ENCODE results near the gene RIT2.
A peak's percentile ranks its signal among the peaks of the same experiment; 100 is the strongest.

RIT2 gene

GRCh38 chr18:42771936-42772335 lies 343.5 kb downstream of the RIT2 start:
- no peak overlapping the region for H3K9ac ChIP-seq (ENCODE audit: low read length)
- H3K9me3 ChIP-seq (ENCODE audit: control insufficient read depth, low read length): no peaks in the 10 kb centered on the region
- H3K23ac ChIP-seq (ENCODE audit: low read length in 2 of 2): no peak overlapping the region
- H3K4ac ChIP-seq (ENCODE audit: low read depth in 1 of 2, low read length in 2 of 2): no peak overlapping the region
- no peak overlapping the region for H2BK12ac ChIP-seq (ENCODE audit: low read length in 2 of 2)
- no peak overlapping the region for H3K27ac ChIP-seq (ENCODE audit: low read length, poor library complexity, severe bottlenecking)
- no peak overlapping the region for H3K14ac ChIP-seq (ENCODE audit: low read length in 2 of 2)
- H4K8ac ChIP-seq (ENCODE audit: low read length): no peak overlapping the region
- H2BK5ac ChIP-seq (ENCODE audit: low read depth, low read length, poor library complexity, severe bottlenecking): no peak overlapping the region
- no peaks in the 10 kb centered on the region for H3K36me3 ChIP-seq (ENCODE audit: control insufficient read depth in 1 of 2, insufficient read depth in 2 of 2, low read depth in 1 of 2, low read length in 2 of 2)
- no peak overlapping the region for H2BK15ac ChIP-seq (ENCODE audit: low read depth, poor library complexity, severe bottlenecking)
- no peak overlapping the region for H3K4me2 ChIP-seq (ENCODE audit: low read length, poor library complexity, severe bottlenecking)
- DNase-seq: no peak
- H2AK5ac ChIP-seq (ENCODE audit: low read length, severe bottlenecking): no peak overlapping the region
- no peaks in the 10 kb centered on the region for H3K79me1 ChIP-seq (replicated peaks; ENCODE audit: low read length, poor library complexity, severe bottlenecking)
- no peak overlapping the region for H3K18ac ChIP-seq (ENCODE audit: low read depth in 1 of 2, low read length in 2 of 2)
- no peaks in the 10 kb centered on the region for H3K4me1 ChIP-seq (ENCODE audit: control insufficient read depth, insufficient read depth, low read depth, low read length)
- H4K91ac ChIP-seq (ENCODE audit: low read length): no peak overlapping the region
- no peak overlapping the region for H2AFZ ChIP-seq (ENCODE audit: low read depth, low read length)
- H3K27me3 ChIP-seq (ENCODE audit: control insufficient read depth in 1 of 2, insufficient read depth in 1 of 2, low read length in 2 of 2): no peaks in the 10 kb centered on the region
- H3K4me3 ChIP-seq (ENCODE audit: insufficient read depth in 1 of 2, low read depth in 1 of 2, low read length in 2 of 2): no peak overlapping the region
- H2BK120ac ChIP-seq (ENCODE audit: low read depth, low read length): peak overlapping the region; percentile 29

GRCh38 chr18:42765302-42765701 lies 350.2 kb downstream of the RIT2 start:
- no peak overlapping the region for H2BK12ac ChIP-seq (ENCODE audit: low read length in 2 of 2)
- no peaks in the 10 kb centered on the region for H3K79me1 ChIP-seq (replicated peaks; ENCODE audit: low read length, poor library complexity, severe bottlenecking)
- 30% methylated on average over 1 of the region's 2 CpGs for WGBS
- H2BK5ac ChIP-seq (ENCODE audit: low read depth, low read length, poor library complexity, severe bottlenecking): no peak overlapping the region
- H2BK120ac ChIP-seq (ENCODE audit: low read depth, low read length): no peak overlapping the region
- no peak overlapping the region for H3K23ac ChIP-seq (ENCODE audit: low read length in 2 of 2)
- no peak overlapping the region for H3K27ac ChIP-seq (ENCODE audit: low read length, poor library complexity, severe bottlenecking)
- no peak overlapping the region for H3K4ac ChIP-seq (ENCODE audit: low read depth in 1 of 2, low read length in 2 of 2)
- H3K27me3 ChIP-seq (ENCODE audit: control insufficient read depth in 1 of 2, insufficient read depth in 1 of 2, low read length in 2 of 2): no peaks in the 10 kb centered on the region
- H4K8ac ChIP-seq (ENCODE audit: low read length): no peak overlapping the region
- no peaks in the 10 kb centered on the region for H3K36me3 ChIP-seq (ENCODE audit: control insufficient read depth in 1 of 2, insufficient read depth in 2 of 2, low read depth in 1 of 2, low read length in 2 of 2)
- H2BK15ac ChIP-seq (ENCODE audit: low read depth, poor library complexity, severe bottlenecking): no peak overlapping the region
- no peak overlapping the region for H3K14ac ChIP-seq (ENCODE audit: low read length in 2 of 2)
- no peak overlapping the region for H2AFZ ChIP-seq (ENCODE audit: low read depth, low read length)
- H4K91ac ChIP-seq (ENCODE audit: low read length): no peak overlapping the region
- H2AK5ac ChIP-seq (ENCODE audit: low read length, severe bottlenecking): no peak overlapping the region
- H3K18ac ChIP-seq (ENCODE audit: low read depth in 1 of 2, low read length in 2 of 2): no peak overlapping the region
- no peak overlapping the region for H3K4me3 ChIP-seq (ENCODE audit: insufficient read depth in 1 of 2, low read depth in 1 of 2, low read length in 2 of 2)
- H3K9ac ChIP-seq (ENCODE audit: low read length): no peak overlapping the region
- H3K9me3 ChIP-seq (ENCODE audit: control insufficient read depth, low read length): no peaks in the 10 kb centered on the region
- H3K4me1 ChIP-seq (ENCODE audit: control insufficient read depth, insufficient read depth, low read depth, low read length): no peaks in the 10 kb centered on the region
- no peak overlapping the region for H3K4me2 ChIP-seq (ENCODE audit: low read length, poor library complexity, severe bottlenecking)
- DNase-seq: no peak

DNA sequence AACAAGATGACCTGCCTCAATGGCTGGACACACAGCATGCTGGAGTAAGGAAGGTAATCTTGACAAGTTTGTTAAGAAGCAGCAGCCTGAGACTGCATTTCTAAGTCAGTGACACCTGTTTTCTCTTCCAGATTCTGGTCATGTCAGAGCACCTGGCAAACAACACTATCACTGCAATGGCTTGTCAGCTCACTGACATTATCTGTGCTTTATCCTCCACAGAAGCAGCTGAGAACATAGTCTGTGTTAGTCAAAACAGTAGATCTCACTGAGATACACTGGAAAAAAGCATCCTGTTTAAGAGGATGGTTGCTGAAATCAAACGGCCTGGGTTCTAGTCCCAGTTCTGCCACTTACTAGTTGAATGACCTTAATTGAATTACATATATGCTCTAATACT lies 355.2 kb downstream of the RIT2 start:
- H3K14ac ChIP-seq (ENCODE audit: low read length in 2 of 2): no peak overlapping the region
- H2AFZ ChIP-seq (ENCODE audit: low read depth, low read length): no peak overlapping the region
- H3K27ac ChIP-seq (ENCODE audit: low read length, poor library complexity, severe bottlenecking): no peak overlapping the region
- H2BK12ac ChIP-seq (ENCODE audit: low read length in 2 of 2): peak overlapping the region in 1 of 2 experiments; percentile 20
- no peaks in the 10 kb centered on the region for H3K4me1 ChIP-seq (ENCODE audit: control insufficient read depth, insufficient read depth, low read depth, low read length)
- H2BK120ac ChIP-seq (ENCODE audit: low read depth, low read length): peak overlapping the region; percentile 43
- peak overlapping the region; percentile 12 for H4K8ac ChIP-seq (ENCODE audit: low read length)
- H2AK5ac ChIP-seq (ENCODE audit: low read length, severe bottlenecking): no peak overlapping the region
- H3K4me3 ChIP-seq (ENCODE audit: insufficient read depth in 1 of 2, low read depth in 1 of 2, low read length in 2 of 2): no peak overlapping the region
- no peak overlapping the region for H3K23ac ChIP-seq (ENCODE audit: low read length in 2 of 2)
- H3K9ac ChIP-seq (ENCODE audit: low read length): no peak overlapping the region
- no peaks in the 10 kb centered on the region for H3K27me3 ChIP-seq (ENCODE audit: control insufficient read depth in 1 of 2, insufficient read depth in 1 of 2, low read length in 2 of 2)
- peak overlapping the region in 1 of 2 experiments; percentile 71 for H3K4ac ChIP-seq (ENCODE audit: low read depth in 1 of 2, low read length in 2 of 2)
- H3K4me2 ChIP-seq (ENCODE audit: low read length, poor library complexity, severe bottlenecking): no peak overlapping the region
- no peaks in the 10 kb centered on the region for H3K9me3 ChIP-seq (ENCODE audit: control insufficient read depth, low read length)
- H4K91ac ChIP-seq (ENCODE audit: low read length): peak overlapping the region; percentile 78
- no peak overlapping the region for H2BK15ac ChIP-seq (ENCODE audit: low read depth, poor library complexity, severe bottlenecking)
- peak overlapping the region in 1 of 2 experiments; percentile 58 for H3K18ac ChIP-seq (ENCODE audit: low read depth in 1 of 2, low read length in 2 of 2)
- no CpG with 5 or more reads among the region's 1 CpG for WGBS
- H3K36me3 ChIP-seq (ENCODE audit: control insufficient read depth in 1 of 2, insufficient read depth in 2 of 2, low read depth in 1 of 2, low read length in 2 of 2): no peaks in the 10 kb centered on the region
- no peak for DNase-seq
- H2BK5ac ChIP-seq (ENCODE audit: low read depth, low read length, poor library complexity, severe bottlenecking): no peak overlapping the region
- no peaks in the 10 kb centered on the region for H3K79me1 ChIP-seq (replicated peaks; ENCODE audit: low read length, poor library complexity, severe bottlenecking)

GRCh38 chr18:42758852-42759251 lies 356.6 kb downstream of the RIT2 start:
- 0% methylated on average over 2 of the region's 2 CpGs for WGBS
- DNase-seq: peak; percentile 91
- no peaks in the 10 kb centered on the region for H3K4me1 ChIP-seq (ENCODE audit: control insufficient read depth, insufficient read depth, low read depth, low read length)

More at GRCh38 chr18:42758852-42759251, 356.6 kb downstream of the RIT2 start:
- Histone ChIP-seq H3K9ac (ENCODE audit: low read length) (no peak overlapping the region), H3K23ac (ENCODE audit: low read length in 2 of 2) (no peak overlapping the region), H3K36me3 (ENCODE audit: control insufficient read depth in 1 of 2, insufficient read depth in 2 of 2, low read depth in 1 of 2, low read length in 2 of 2) (no peaks in the 10 kb centered on the region), H2BK15ac (ENCODE audit: low read depth, poor library complexity, severe bottlenecking) (no peak overlapping the region), H3K27me3 (ENCODE audit: control insufficient read depth in 1 of 2, insufficient read depth in 1 of 2, low read length in 2 of 2) (no peaks in the 10 kb centered on the region), H3K4me2 (ENCODE audit: low read length, poor library complexity, severe bottlenecking) (no peak overlapping the region), H2BK120ac (ENCODE audit: low read depth, low read length) (no peak overlapping the region), H4K8ac (ENCODE audit: low read length) (no peak overlapping the region), H2AK5ac (ENCODE audit: low read length, severe bottlenecking) (no peak overlapping the region), H3K9me3 (ENCODE audit: control insufficient read depth, low read length) (no peaks in the 10 kb centered on the region), H3K4ac (ENCODE audit: low read depth in 1 of 2, low read length in 2 of 2) (no peak overlapping the region), H2BK12ac (ENCODE audit: low read length in 2 of 2) (no peak overlapping the region), H3K79me1 (replicated peaks; ENCODE audit: low read length, poor library complexity, severe bottlenecking) (no peaks in the 10 kb centered on the region), H4K91ac (ENCODE audit: low read length) (no peak overlapping the region), H2BK5ac (ENCODE audit: low read depth, low read length, poor library complexity, severe bottlenecking) (no peak overlapping the region), H3K27ac (ENCODE audit: low read length, poor library complexity, severe bottlenecking) (no peak overlapping the region), H3K14ac (ENCODE audit: low read length in 2 of 2) (no peak overlapping the region), H3K4me3 (ENCODE audit: insufficient read depth in 1 of 2, low read depth in 1 of 2, low read length in 2 of 2) (no peak overlapping the region), H2AFZ (ENCODE audit: low read depth, low read length) (no peak overlapping the region), H3K18ac (ENCODE audit: low read depth in 1 of 2, low read length in 2 of 2) (no peak overlapping the region)
